Raji (cell line): Measurements from ENCODE around the gene ISCA2.

Experiments used
- POLR2A ChIP-seq: IDR thresholded peaks from 2 replicates; pipeline ENCODE4 v1.6.1; 2011; ENCODE audit warnings: low read depth, low read length, control low read depth; ENCODE audit not compliant: insufficient read depth

ISCA2 gene

GRCh38 chr14:74493343-74494261 is at the start of gene ISCA2:
Gene ISCA2 (plus strand): TSS chr14:74493765. CDS start chr14:74493775, 10 bp downstream.
- TF ChIP-seq POLR2A: peak; percentile 74

- no peak for TF ChIP-seq POLR2A
Observed at GRCh38 chr14:74444866-74445265, 48.7 kb upstream of the ISCA2 start.

GRCh38 chr14:74456684-74457564 is 36.6 kb upstream of the ISCA2 start:
- TF ChIP-seq POLR2A: no peak

- TF ChIP-seq POLR2A: no peak
Observed at GRCh38 chr14:74457565-74457895, 36.0 kb upstream of the ISCA2 start.

GRCh38 chr14:74459289-74459946 is 34.1 kb upstream of the ISCA2 start:
- no peak for TF ChIP-seq POLR2A

GRCh38 chr14:74459976-74460375 is 33.6 kb upstream of the ISCA2 start:
- no peak for TF ChIP-seq POLR2A

GRCh38 chr14:74462993-74463392 is 30.6 kb upstream of the ISCA2 start:
- no peak for TF ChIP-seq POLR2A

GRCh38 chr14:74463697-74464096 is 29.9 kb upstream of the ISCA2 start:
- TF ChIP-seq POLR2A: no peak

GRCh38 chr14:74464785-74465184 is 28.8 kb upstream of the ISCA2 start:
- TF ChIP-seq POLR2A: no peak

- no peak for TF ChIP-seq POLR2A
Observed at GRCh38 chr14:74465335-74465734, 28.2 kb upstream of the ISCA2 start.

GRCh38 chr14:74468513-74468912 is 25.1 kb upstream of the ISCA2 start:
- TF ChIP-seq POLR2A: no peak

- no peak for TF ChIP-seq POLR2A
Observed at GRCh38 chr14:74469548-74470518, 23.7 kb upstream of the ISCA2 start.

GRCh38 chr14:74472601-74473000 is 21.0 kb upstream of the ISCA2 start:
- no peak for TF ChIP-seq POLR2A

- no peak for TF ChIP-seq POLR2A
Observed at GRCh38 chr14:74474376-74474775, 19.2 kb upstream of the ISCA2 start.

GRCh38 chr14:74475678-74476077 is 17.9 kb upstream of the ISCA2 start:
- no peak for TF ChIP-seq POLR2A

GRCh38 chr14:74476107-74476506 is 17.5 kb upstream of the ISCA2 start:
- TF ChIP-seq POLR2A: no peak
